Astrocyte (in vitro differentiated cells and primary cell): ENCODE measurements around the gene SARS1. TPM values are rescaled to one million over a fixed set of nuclear protein-coding genes. Genes with fewer than 3 reads are reported as not detected.

Experiments used
- DNase-seq: peaks from one replicate; pipeline ENCODE4 v3.0.0-alpha.2; 2010; ENCODE audit warnings: low read depth
- FAIRE-seq: peaks from 2 replicates; lab custom pipeline; 2011; peaks lifted over from hg19 to GRCh38; lab: Jason Lieb, UNC
- H2AFZ ChIP-seq: 2 replicates; pipeline ENCODE4 v1.6.0; 2012; ENCODE audit warnings: low read depth, low read length, inconsistent platforms
- H3K27ac ChIP-seq: 2 replicates; pipeline ENCODE4 v1.5.1; 2011; ENCODE audit warnings: low read depth, low read length, inconsistent platforms
- H3K27me3 ChIP-seq: 2 replicates; pipeline ENCODE4 v1.6.0; 2011; ENCODE audit warnings: low read length, inconsistent platforms; ENCODE audit not compliant: insufficient read depth
- H3K36me3 ChIP-seq: 2 replicates; pipeline ENCODE4 v1.5.1; 2011; ENCODE audit warnings: low read length, inconsistent platforms; ENCODE audit not compliant: insufficient read depth
- H3K4me1 ChIP-seq: 2 replicates; pipeline ENCODE4 v1.5.1; 2011; ENCODE audit warnings: low read length, inconsistent platforms; ENCODE audit not compliant: insufficient read depth
- H3K4me2 ChIP-seq: 2 replicates; pipeline ENCODE4 v1.6.0; 2012; ENCODE audit warnings: low read length, inconsistent platforms
- H3K4me3 ChIP-seq: 2 replicates; pipeline ENCODE4 v1.5.1; 2011; ENCODE audit warnings: low read depth, mild to moderate bottlenecking, low read length, inconsistent platforms; ENCODE audit not compliant: insufficient read depth
- H3K79me2 ChIP-seq: 2 replicates; pipeline ENCODE4 v1.6.0; 2012; ENCODE audit warnings: mild to moderate bottlenecking, low read length, inconsistent platforms; ENCODE audit not compliant: insufficient read depth
- H3K9ac ChIP-seq: 2 replicates; pipeline ENCODE4 v1.6.0; 2012; ENCODE audit warnings: mild to moderate bottlenecking, low read length, inconsistent platforms
- H3K9me3 ChIP-seq: 2 replicates; pipeline ENCODE4 v1.5.1; 2012; ENCODE audit warnings: low read depth, mild to moderate bottlenecking, low read length, inconsistent platforms; ENCODE audit not compliant: insufficient read depth
- H4K20me1 ChIP-seq: 2 replicates; pipeline ENCODE4 v1.6.0; 2012; ENCODE audit warnings: low read length, inconsistent platforms; ENCODE audit not compliant: insufficient read depth
- H3K27ac Mint-ChIP-seq: one replicate; pipeline ENCODE4 v1.8.0; 2021; ENCODE audit warnings: mild to moderate bottlenecking, mixed read lengths; ENCODE audit not compliant: unreplicated experiment
- H3K27me3 Mint-ChIP-seq: one replicate; pipeline ENCODE4 v1.8.0; 2021; ENCODE audit warnings: low read depth, mixed read lengths; ENCODE audit not compliant: unreplicated experiment
- H3K36me3 Mint-ChIP-seq: one replicate; pipeline ENCODE4 v1.8.0; 2021; ENCODE audit warnings: low read depth, mixed read lengths; ENCODE audit not compliant: unreplicated experiment
- H3K4me1 Mint-ChIP-seq: one replicate; pipeline ENCODE4 v1.8.0; 2021; ENCODE audit warnings: low read depth, mixed read lengths; ENCODE audit not compliant: unreplicated experiment
- H3K4me3 Mint-ChIP-seq: one replicate; pipeline ENCODE4 v1.8.0; 2021; ENCODE audit warnings: mild to moderate bottlenecking, moderate library complexity, mixed read lengths; ENCODE audit not compliant: unreplicated experiment
- H3K9me3 Mint-ChIP-seq: one replicate; pipeline ENCODE4 v1.8.0; 2021; ENCODE audit warnings: mild to moderate bottlenecking, mixed read lengths; ENCODE audit not compliant: unreplicated experiment
- EZH2 ChIP-seq: IDR thresholded peaks from 2 replicates; pipeline ENCODE4 v1.6.1; 2012; ENCODE audit warnings: mild to moderate bottlenecking, low read length, inconsistent platforms; ENCODE audit not compliant: insufficient read depth
- total RNA-seq: library from RNA; stranded (reverse); gene quantifications from 2 replicates; pipeline ENCODE4 v1.2.1, GENCODE V29; 2021
- TF ChIP-seq, protein P1 (sequence below): IDR thresholded peaks from 2 replicates; pipeline ENCODE4 v1.5.1; 2011; ENCODE audit warnings: low read depth, mild to moderate bottlenecking, inconsistent platforms, low read length, moderate library complexity; ENCODE audit not compliant: insufficient read depth

Gene SARS1
- total RNA-seq, 1 donor from 2014 or later, result 355 TPM

DNA sequence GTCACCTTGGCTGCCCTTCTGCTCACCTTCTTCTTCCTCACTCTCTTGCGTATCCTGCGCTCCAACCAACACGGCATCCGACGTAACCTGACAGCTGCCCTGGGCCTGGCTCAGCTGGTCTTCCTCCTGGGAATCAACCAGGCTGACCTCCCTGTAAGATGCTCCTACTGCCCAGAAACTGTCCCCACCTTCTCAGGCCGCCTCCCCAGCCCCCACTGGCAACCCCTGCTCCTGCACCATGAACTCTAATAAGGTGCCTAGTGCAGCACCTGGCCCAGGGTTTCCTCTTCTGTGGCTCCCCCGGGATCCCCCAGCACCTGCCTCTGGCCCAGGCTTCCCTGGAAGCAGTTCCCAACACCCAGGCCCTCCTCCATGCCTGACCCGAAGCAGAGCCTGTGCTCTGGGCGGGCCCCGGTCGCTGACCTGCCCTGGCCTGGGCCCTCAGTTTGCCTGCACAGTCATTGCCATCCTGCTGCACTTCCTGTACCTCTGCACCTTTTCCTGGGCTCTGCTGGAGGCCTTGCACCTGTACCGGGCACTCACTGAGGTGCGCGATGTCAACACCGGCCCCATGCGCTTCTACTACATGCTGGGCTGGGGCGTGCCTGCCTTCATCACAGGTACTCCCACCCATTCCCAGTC lies 56.4 kb downstream of the SARS1 start:
- Histone ChIP-seq H3K79me2 (no peaks in the 10 kb centered on the region), H3K9me3 (peaks cover 6% of the 10 kb centered on the region), H4K20me1 (no peaks in the 10 kb centered on the region), H3K4me1 (peaks cover 17% of the 10 kb centered on the region), H3K4me3 (no peak overlapping the region), H3K4me2 (no peak overlapping the region), H2AFZ (no peak overlapping the region), H3K9ac (no peak overlapping the region), H3K27me3 (no peaks in the 10 kb centered on the region), H3K27ac (no peak overlapping the region), H3K36me3 (no peaks in the 10 kb centered on the region)
- Mint-ChIP-seq H3K4me1 (peaks cover 15% of the 10 kb centered on the region), H3K4me3 (no peak overlapping the region), H3K36me3 (peaks cover 14% of the 10 kb centered on the region), H3K9me3 (peaks cover 2% of the 10 kb centered on the region), H3K27me3 (peaks cover 1% of the 10 kb centered on the region), H3K27ac (peak overlapping the region; percentile 20)
- DNase-seq, result no peak
- TF ChIP-seq, protein P1, sequence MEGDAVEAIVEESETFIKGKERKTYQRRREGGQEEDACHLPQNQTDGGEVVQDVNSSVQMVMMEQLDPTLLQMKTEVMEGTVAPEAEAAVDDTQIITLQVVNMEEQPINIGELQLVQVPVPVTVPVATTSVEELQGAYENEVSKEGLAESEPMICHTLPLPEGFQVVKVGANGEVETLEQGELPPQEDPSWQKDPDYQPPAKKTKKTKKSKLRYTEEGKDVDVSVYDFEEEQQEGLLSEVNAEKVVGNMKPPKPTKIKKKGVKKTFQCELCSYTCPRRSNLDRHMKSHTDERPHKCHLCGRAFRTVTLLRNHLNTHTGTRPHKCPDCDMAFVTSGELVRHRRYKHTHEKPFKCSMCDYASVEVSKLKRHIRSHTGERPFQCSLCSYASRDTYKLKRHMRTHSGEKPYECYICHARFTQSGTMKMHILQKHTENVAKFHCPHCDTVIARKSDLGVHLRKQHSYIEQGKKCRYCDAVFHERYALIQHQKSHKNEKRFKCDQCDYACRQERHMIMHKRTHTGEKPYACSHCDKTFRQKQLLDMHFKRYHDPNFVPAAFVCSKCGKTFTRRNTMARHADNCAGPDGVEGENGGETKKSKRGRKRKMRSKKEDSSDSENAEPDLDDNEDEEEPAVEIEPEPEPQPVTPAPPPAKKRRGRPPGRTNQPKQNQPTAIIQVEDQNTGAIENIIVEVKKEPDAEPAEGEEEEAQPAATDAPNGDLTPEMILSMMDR, result no peak
- TF ChIP-seq EZH2, result no peak
- no peak for FAIRE-seq

DNA sequence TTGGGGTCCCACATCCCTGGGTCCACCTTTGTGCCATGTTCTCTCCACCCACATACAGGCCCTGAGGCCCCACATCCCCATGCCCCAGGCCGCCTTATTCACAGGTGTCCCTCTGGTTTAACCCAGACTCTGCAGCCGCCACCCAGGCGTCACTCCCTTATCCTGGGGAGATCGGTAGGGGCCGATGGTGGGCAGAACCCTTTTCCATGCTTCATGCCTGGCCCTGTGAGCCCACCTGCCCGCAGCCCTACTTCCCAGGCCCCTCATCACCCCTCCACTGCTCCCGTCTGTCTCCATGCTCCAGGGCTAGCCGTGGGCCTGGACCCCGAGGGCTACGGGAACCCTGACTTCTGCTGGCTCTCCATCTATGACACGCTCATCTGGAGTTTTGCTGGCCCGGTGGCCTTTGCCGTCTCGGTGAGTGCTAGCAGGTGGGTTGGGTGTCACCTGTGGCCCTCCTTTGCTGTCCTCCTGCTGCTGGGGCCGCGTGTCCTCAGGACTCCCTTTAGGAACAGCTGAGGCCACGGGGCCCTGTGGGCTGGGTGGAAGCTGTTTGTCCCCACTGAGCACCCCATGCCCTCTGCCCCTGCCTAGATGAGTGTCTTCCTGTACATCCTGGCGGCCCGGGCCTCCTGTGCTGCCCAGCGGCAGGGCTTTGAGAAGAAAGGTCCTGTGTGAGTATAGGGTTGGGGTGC lies 57.1 kb downstream of the SARS1 start:
- Histone ChIP-seq H3K4me1 (peaks cover 24% of the 10 kb centered on the region), H2AFZ (no peak overlapping the region), H3K9me3 (peaks cover 6% of the 10 kb centered on the region), H3K27ac (no peak overlapping the region), H3K36me3 (no peaks in the 10 kb centered on the region), H3K4me2 (no peak overlapping the region), H3K4me3 (no peak overlapping the region), H3K9ac (no peak overlapping the region), H4K20me1 (no peaks in the 10 kb centered on the region), H3K27me3 (no peaks in the 10 kb centered on the region), H3K79me2 (no peaks in the 10 kb centered on the region)
- FAIRE-seq (no peak), DNase-seq (no peak)
- no peak overlapping the region for H3K27ac Mint-ChIP-seq
- H3K4me1 Mint-ChIP-seq, result peaks cover 22% of the 10 kb centered on the region
- peaks cover 1% of the 10 kb centered on the region for H3K27me3 Mint-ChIP-seq
- peaks cover 14% of the 10 kb centered on the region for H3K36me3 Mint-ChIP-seq
- peaks cover 2% of the 10 kb centered on the region for H3K9me3 Mint-ChIP-seq
- TF ChIP-seq, protein P1, result no peak
- no peak for TF ChIP-seq EZH2
- no peak overlapping the region for H3K4me3 Mint-ChIP-seq

DNA sequence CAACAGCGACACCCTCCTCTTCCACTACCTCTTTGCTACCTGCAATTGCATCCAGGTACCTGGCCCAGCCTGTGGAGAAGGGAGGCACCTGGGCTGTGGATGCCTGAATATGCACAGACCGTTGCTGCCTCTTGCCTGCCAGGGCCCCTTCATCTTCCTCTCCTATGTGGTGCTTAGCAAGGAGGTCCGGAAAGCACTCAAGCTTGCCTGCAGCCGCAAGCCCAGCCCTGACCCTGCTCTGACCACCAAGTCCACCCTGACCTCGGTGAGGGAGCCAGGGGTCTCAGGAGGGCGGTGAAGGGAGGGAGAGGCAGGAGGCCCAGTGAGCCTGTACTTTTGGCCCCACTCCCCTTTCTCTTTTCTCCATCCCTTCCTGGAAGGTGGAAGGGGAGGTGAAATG lies 57.7 kb downstream of the SARS1 start:
- H3K36me3 ChIP-seq, result no peaks in the 10 kb centered on the region
- no peaks in the 10 kb centered on the region for H4K20me1 ChIP-seq
- peaks cover 6% of the 10 kb centered on the region for H3K9me3 ChIP-seq
- DNase-seq (no peak), FAIRE-seq (no peak)
- H3K27ac Mint-ChIP-seq, result no peak overlapping the region
- H3K4me2 ChIP-seq, result no peak overlapping the region
- H3K9ac ChIP-seq, result no peak overlapping the region
- TF ChIP-seq, protein P1, result no peak
- no peak for TF ChIP-seq EZH2
- no peaks in the 10 kb centered on the region for H3K27me3 ChIP-seq
- no peak overlapping the region for H3K4me3 Mint-ChIP-seq
- H3K4me1 Mint-ChIP-seq, result peaks cover 28% of the 10 kb centered on the region
- H3K4me3 ChIP-seq, result no peak overlapping the region
- H3K27ac ChIP-seq, result no peak overlapping the region
- peaks cover 14% of the 10 kb centered on the region for H3K36me3 Mint-ChIP-seq
- peaks cover 2% of the 10 kb centered on the region for H3K9me3 Mint-ChIP-seq
- peaks cover 1% of the 10 kb centered on the region for H3K27me3 Mint-ChIP-seq
- H2AFZ ChIP-seq, result no peak overlapping the region
- H3K4me1 ChIP-seq, result peaks cover 31% of the 10 kb centered on the region
- H3K79me2 ChIP-seq, result no peaks in the 10 kb centered on the region
